Gastrocnemius medialis (tissue), 4 donors: Measurements from ENCODE around the gene UNC45A. TPM values are rescaled to one million over a fixed set of nuclear protein-coding genes. Genes with fewer than 3 reads are reported as not detected.

Experiments used
- ATAC-seq, 2 donors: fragments of 150-250 bp; one replicate each; pipeline ENCODE4 v1.9.1; 2016
- DNase-seq, 2 donors: peaks; one replicate each; pipeline ENCODE4 v3.0.0-alpha.2; 2019
- H3K27ac ChIP-seq, 4 donors: fragments of 200-600 bp; sonication (generic); 1 replicate in 1 of 4; 2 replicates in 3 of 4; pipeline ENCODE4 v1.5.1; 2016 to 2018; ENCODE audit warnings: mild to moderate bottlenecking in 2 of 4, moderate library complexity in 1 of 4
- H3K27me3 ChIP-seq, 3 donors: fragments of 200-600 bp; sonication (generic) in 2 of 3; 1 replicate in 1 of 3; 2 replicates in 2 of 3; pipeline versions ENCODE4 v1.5.1 to v1.6.0; 2016 to 2019; ENCODE audit warnings: mild to moderate bottlenecking in 1 of 3, moderate library complexity in 1 of 3
- H3K36me3 ChIP-seq, 2 donors: fragments of 200-600 bp; sonication (generic) in 1 of 2; one replicate each; pipeline ENCODE4 v1.5.1; 2017 to 2018
- H3K4me1 ChIP-seq, 2 donors: fragments of 200-600 bp; sonication (generic) in 1 of 2; one replicate each; pipeline ENCODE4 v1.5.1; 2016 to 2017; ENCODE audit warnings: mild to moderate bottlenecking in 2 of 2
- H3K4me3 ChIP-seq, 4 donors: fragments of 200-600 bp; sonication (generic) in 3 of 4; 1 replicate in 1 of 4; 2 replicates in 3 of 4; pipeline ENCODE4 v1.5.1; 2016 to 2019; ENCODE audit warnings: mild to moderate bottlenecking in 2 of 4
- H3K9me3 ChIP-seq, 3 donors: fragments of 200-600 bp; sonication (generic) in 2 of 3; 1 replicate in 1 of 3; 2 replicates in 2 of 3; pipeline ENCODE4 v1.5.1; 2016 to 2019
- POLR2A ChIP-seq, 2 donors: fragments of 450-650 bp; IDR thresholded peaks; one replicate each; pipeline ENCODE4 v1.6.1; 2017; ENCODE audit warnings: antibody characterized with exemption in 2 of 2, mild to moderate bottlenecking in 2 of 2, moderate library complexity in 2 of 2
- in situ Hi-C, 4 donors: fragments of 200-750 bp; cut with MboI; loops; one replicate each; pipeline versions ENCODE4 v1.15.0 to v1.8.0; 2017; ENCODE audit warnings: low sequenced_read_pairs in 4 of 4
- intact Hi-C: fragments of 100-400 bp; cut with DNase I; formaldehyde crosslinking; loops from one replicate; pipeline ENCODE4 v1.15.1; 2023; ENCODE audit warnings: low total_unique reads
- total RNA-seq, 4 donors: library from RNA; depleted of rRNA; stranded (reverse); fragments of >200 nt; gene quantifications; one replicate each; pipeline versions ENCODE4 v1.1.0 to v1.2.3, GENCODE V29; 2016
- TF ChIP-seq, protein P1 (sequence below), 5 experiments: fragments of 450-650 bp in 3 of 5; fragments of 200-600 bp in 2 of 5; sonication (generic) in 2 of 5; IDR thresholded peaks in 4 of 5; conservative IDR thresholded peaks in 1 of 5; 1 replicate in 4 of 5; 2 replicates in 1 of 5; pipeline ENCODE4 v1.5.1; 2016 to 2019; ENCODE audit warnings: antibody characterized with exemption in 5 of 5, mild to moderate bottlenecking in 3 of 5, moderate library complexity in 3 of 5

UNC45A gene
- total RNA-seq, 4 donors from 2014 or later = 6.8 to 9.6 (median 7.6) TPM

DNA sequence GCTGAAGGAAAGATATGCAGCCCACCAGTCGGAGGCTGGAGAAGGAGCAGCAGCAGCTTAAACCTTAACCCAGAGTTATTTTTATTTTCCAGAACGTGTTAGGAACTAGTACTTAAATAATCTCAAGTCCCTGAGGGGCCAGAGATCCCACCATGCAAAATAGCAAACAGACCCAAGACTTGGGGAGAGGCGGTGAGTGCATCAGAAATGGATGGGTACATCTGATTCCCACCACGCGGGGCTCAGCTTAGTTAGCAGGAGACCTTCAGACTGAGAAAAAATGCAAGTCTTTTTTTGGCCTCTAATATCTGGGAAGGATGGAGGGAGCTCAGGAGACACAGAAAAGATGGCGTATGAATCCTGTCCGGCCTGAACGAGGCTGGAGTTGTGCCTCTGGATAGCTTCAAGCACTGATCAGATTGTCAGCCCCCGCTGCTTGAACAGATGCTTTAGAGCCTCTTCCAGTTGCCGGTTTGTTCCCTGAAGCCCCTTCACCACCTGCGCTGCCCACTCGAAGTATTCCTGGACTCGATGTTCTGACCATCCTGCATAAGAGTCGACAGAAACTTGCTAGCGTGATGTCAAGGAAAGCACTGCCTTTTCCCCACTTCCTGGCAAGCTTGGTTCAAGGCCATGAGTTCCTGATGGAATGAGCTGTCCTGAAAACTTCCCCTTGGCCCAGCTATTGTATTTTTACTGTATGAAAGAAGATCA, 4.1 kb upstream of the UNC45A start:
- no peaks in the 10 kb centered on the region for H3K27me3 ChIP-seq
- peaks cover 42 to 44% of the 10 kb centered on the region in 2 donors for H3K4me1 ChIP-seq
- H3K9me3 ChIP-seq = no peaks in the 10 kb centered on the region
- ATAC-seq (no peak), DNase-seq (no peak)
- TF ChIP-seq, protein P1, sequence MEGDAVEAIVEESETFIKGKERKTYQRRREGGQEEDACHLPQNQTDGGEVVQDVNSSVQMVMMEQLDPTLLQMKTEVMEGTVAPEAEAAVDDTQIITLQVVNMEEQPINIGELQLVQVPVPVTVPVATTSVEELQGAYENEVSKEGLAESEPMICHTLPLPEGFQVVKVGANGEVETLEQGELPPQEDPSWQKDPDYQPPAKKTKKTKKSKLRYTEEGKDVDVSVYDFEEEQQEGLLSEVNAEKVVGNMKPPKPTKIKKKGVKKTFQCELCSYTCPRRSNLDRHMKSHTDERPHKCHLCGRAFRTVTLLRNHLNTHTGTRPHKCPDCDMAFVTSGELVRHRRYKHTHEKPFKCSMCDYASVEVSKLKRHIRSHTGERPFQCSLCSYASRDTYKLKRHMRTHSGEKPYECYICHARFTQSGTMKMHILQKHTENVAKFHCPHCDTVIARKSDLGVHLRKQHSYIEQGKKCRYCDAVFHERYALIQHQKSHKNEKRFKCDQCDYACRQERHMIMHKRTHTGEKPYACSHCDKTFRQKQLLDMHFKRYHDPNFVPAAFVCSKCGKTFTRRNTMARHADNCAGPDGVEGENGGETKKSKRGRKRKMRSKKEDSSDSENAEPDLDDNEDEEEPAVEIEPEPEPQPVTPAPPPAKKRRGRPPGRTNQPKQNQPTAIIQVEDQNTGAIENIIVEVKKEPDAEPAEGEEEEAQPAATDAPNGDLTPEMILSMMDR (IDR thresholded peaks at IDR 0.05 in 4 of 5, conservative IDR thresholded peaks at IDR 0.05 in 1 of 5) = no peak
- no peak for TF ChIP-seq POLR2A (IDR thresholded peaks at IDR 0.05)
- H3K36me3 ChIP-seq = no peaks in the 10 kb centered on the region
- in situ Hi-C loops (no loop called here), intact Hi-C loops (loop anchor here (5.0 kb wide), 1 partner anchor 214 kb away; the partner anchor contains the start of gene BLM)
- peak overlapping the region; percentile 54 to 76 (median 72) for H3K4me3 ChIP-seq
- H3K27ac ChIP-seq = peak overlapping the region; percentile 84 to 95 (median 89)

DNA sequence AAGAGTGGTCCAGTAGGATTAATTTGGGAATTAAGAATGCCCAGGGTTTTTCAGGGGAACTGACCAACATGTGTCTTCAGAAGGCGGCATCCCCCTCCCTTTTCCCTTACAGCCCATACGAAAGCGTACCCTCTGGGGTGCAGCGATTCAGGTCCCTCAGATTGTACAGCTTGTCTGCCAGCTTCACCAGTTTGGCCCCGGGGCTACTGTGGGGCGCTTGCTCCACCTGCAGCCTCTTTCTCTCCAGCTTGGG, 3.6 kb upstream of the UNC45A start:
- in situ Hi-C loops (no loop called here), intact Hi-C loops (loop anchor here (5.0 kb wide), 1 partner anchor 214 kb away; the partner anchor contains the start of gene BLM)

DNA sequence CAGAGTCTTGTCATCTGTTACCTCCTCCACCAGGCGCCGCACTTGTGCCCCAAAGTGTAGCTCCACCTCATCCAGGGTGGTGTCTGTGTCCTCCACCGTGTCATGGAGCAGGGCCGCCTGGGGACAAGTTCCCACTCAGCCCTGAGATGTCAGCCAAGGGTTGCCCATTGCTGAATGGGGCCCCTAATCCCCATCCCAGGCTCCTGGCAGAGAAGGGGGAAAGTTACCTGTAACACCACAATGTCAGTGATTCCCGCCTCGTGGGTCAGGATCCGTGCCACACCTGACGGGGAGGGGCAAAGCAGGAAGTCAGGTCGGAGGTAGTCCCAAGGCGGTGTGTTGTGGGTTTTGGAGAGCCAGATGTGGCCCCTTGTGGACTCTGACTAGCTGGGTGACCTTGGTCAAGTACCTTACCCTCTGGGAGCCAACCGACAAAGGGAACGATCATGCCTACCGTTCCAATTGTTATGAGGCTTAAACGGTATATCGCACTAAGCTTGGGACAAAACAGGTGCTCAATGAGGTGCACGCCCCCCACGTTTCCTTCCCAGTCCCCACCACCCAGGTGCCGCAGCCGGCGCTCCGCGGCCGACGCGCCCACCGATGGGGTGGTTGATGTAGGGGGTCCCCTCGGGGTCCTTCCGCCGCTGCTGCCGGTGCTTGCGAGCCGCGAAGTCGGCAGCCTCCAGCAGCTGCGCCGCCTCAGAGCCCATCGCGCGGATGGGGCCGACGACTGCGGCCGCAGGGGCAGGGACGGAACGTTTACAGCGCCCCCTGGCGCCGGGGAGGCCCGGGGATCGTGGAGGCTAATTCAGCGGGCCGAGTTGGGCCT, 3.0 kb upstream of the UNC45A start, which contains the start of gene HDDC3:
TSS of gene HDDC3 (minus strand) at position 722 of the 832 bp plus-strand sequence. CDS start at position 713, 9 bp downstream.
- Histone ChIP-seq H3K4me1 (peaks cover 47 to 48% of the 10 kb centered on the region in 2 donors), H3K27ac (peak within 1 kb of the TSS; percentile 84 to 95 (median 89)), H3K27me3 (no peaks in the 10 kb centered on the region), H3K9me3 (no peaks in the 10 kb centered on the region), H3K36me3 (peaks cover 0 to 5% of the 10 kb centered on the region in 2 donors), H3K4me3 (peak within 1 kb of the TSS; percentile 66 to 92 (median 87))
- DNase-seq (peak; percentile 72 to 86), ATAC-seq (peak; percentile 49 to 65)
- intact Hi-C loops (loop anchor here (1.0 to 5.0 kb wide), 3 partner anchors 30 to 215 kb away; partner anchors contain the start of genes BLM and PRC1), in situ Hi-C loops (no loop called here)
- TF ChIP-seq, protein P1 (IDR thresholded peaks at IDR 0.05 in 4 of 5, conservative IDR thresholded peaks at IDR 0.05 in 1 of 5) = peak; percentile 91 to 95 (median 92)
- TF ChIP-seq POLR2A (IDR thresholded peaks at IDR 0.05) = peak; percentile 34 to 69

More for the DNA sequence above, 3.6 kb upstream of the UNC45A start:
- Histone ChIP-seq H3K36me3 (no peaks in the 10 kb centered on the region), H3K9me3 (no peaks in the 10 kb centered on the region), H3K4me3 (peak overlapping the region; percentile 66 to 92 (median 87)), H3K27me3 (no peaks in the 10 kb centered on the region), H3K27ac (peak overlapping the region; percentile 84 to 95 (median 89)), H3K4me1 (peaks cover 47 to 48% of the 10 kb centered on the region in 2 donors)
- DNase-seq (no peak), ATAC-seq (no peak)
- peak in 1 of 2 donors; percentile 4 for TF ChIP-seq POLR2A (IDR thresholded peaks at IDR 0.05)
- TF ChIP-seq, protein P1 (IDR thresholded peaks at IDR 0.05 in 4 of 5, conservative IDR thresholded peaks at IDR 0.05 in 1 of 5) = peak in 1 of 5 experiments; percentile 9

DNA sequence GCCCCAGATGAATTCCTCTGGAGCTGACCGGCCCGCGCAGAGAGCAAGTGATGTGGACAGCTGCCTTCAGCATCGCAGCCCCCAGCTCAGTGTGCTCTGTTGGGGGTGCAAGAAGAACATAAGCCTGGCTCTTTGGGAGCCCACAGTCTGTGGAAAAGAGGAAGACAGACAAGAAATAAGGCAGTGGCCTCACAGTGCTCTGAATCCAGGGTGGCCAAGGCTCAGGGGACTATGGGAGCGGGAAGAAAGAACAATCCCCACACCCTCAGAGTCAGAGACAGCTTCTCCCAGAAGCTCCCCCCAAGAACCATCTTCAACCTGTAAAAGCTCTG, 2.5 kb upstream of the UNC45A start:
- Histone ChIP-seq H3K9me3 (no peaks in the 10 kb centered on the region), H3K27me3 (no peaks in the 10 kb centered on the region), H3K4me1 (peaks cover 47 to 48% of the 10 kb centered on the region in 2 donors), H3K36me3 (peaks cover 0 to 10% of the 10 kb centered on the region in 2 donors), H3K27ac (peak overlapping the region; percentile 84 to 95 (median 89)), H3K4me3 (peak overlapping the region in 3 of 4 donors; percentile 66 to 92 (median 86))
- intact Hi-C loops (loop anchor here (1.0 to 5.0 kb wide), 3 partner anchors 30 to 215 kb away; partner anchors contain the start of genes BLM and PRC1), in situ Hi-C loops (no loop called here)
- DNase-seq (no peak), ATAC-seq (no peak)
- TF ChIP-seq, protein P1 (IDR thresholded peaks at IDR 0.05 in 4 of 5, conservative IDR thresholded peaks at IDR 0.05 in 1 of 5) = peak in 1 of 5 experiments; percentile 7
- no peak for TF ChIP-seq POLR2A (IDR thresholded peaks at IDR 0.05)
